ENCODE results near the gene CD74. TPM values are rescaled to one million over a fixed set of nuclear protein-coding genes. Genes with fewer than 3 reads are reported as not detected.

CD74 gene
- total and polyA plus RNA-seq, 2 of the 13 experiments (the other 11 are each of a cell fraction or from before 2014, with no cell fraction given) = 34.1 to 84.4 TPM

DNA sequence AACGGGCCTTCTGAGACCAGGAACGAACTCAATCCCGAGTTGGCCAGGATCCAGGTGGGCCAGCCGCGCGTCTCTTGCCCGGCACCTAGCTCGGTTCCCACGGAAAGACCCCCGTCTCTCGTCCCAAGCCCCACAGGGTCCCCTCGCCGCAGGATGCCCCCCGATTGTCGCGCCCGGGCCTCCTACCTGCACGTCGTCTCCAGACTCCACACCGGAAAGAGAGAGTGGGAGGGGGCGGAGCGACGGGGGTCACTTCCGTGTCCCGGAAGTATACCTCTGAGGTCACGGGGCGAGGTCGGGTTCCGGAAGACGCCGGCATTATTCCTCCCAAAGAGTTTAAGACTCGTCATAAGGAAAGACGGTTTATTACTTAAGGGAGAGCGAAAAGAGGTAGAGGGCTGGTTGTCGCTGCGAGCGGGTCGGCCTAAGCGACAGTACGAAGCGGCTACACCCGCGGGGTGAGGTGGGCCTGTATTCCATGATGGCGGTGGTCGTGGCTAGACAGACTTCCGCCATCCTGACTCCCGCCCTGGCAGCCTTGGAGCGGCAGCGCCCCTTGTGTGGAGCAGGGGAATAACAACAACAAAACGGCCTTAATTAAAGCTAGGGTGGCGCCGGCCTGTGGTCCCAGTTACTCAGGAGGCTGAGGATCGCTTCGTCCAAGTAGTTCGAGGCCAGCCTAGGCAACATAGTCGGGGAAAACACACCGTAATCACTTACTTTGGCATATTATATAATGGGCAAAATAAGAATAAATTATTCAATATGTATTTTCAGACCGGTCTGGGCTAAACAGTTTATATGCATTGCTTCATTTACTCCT, 37.0 kb upstream of the CD74 start, which contains the start of gene RPS14 (continued):
- TF ChIP-seq, protein P1, sequence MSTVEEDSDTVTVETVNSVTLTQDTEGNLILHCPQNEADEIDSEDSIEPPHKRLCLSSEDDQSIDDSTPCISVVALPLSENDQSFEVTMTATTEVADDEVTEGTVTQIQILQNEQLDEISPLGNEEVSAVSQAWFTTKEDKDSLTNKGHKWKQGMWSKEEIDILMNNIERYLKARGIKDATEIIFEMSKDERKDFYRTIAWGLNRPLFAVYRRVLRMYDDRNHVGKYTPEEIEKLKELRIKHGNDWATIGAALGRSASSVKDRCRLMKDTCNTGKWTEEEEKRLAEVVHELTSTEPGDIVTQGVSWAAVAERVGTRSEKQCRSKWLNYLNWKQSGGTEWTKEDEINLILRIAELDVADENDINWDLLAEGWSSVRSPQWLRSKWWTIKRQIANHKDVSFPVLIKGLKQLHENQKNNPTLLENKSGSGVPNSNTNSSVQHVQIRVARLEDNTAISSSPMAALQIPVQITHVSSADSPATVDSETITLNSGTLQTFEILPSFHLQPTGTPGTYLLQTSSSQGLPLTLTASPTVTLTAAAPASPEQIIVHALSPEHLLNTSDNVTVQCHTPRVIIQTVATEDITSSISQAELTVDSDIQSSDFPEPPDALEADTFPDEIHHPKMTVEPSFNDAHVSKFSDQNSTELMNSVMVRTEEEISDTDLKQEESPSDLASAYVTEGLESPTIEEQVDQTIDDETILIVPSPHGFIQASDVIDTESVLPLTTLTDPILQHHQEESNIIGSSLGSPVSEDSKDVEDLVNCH (CRISPR knock-in tag; IDR thresholded peaks at IDR 0.05) = no peak
- peak; percentile 98 for TF ChIP-seq ZFX (CRISPR knock-in tag; IDR thresholded peaks at IDR 0.05; ENCODE audit: low read depth)
- TF ChIP-seq, protein P2, sequence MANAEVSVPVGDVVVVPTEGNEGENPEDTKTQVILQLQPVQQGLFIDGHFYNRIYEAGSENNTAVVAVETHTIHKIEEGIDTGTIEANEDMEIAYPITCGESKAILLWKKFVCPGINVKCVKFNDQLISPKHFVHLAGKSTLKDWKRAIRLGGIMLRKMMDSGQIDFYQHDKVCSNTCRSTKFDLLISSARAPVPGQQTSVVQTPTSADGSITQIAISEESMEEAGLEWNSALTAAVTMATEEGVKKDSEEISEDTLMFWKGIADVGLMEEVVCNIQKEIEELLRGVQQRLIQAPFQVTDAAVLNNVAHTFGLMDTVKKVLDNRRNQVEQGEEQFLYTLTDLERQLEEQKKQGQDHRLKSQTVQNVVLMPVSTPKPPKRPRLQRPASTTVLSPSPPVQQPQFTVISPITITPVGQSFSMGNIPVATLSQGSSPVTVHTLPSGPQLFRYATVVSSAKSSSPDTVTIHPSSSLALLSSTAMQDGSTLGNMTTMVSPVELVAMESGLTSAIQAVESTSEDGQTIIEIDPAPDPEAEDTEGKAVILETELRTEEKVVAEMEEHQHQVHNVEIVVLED (CRISPR knock-in tag; IDR thresholded peaks at IDR 0.05; ENCODE audit: borderline replicate concordance) = peak; percentile 86
- TF ChIP-seq ZNF264 (CRISPR knock-in tag; IDR thresholded peaks at IDR 0.05) = no peak; the same call in 1 of the 2 replicates
- no peak for TF ChIP-seq MZF1 (CRISPR knock-in tag; IDR thresholded peaks at IDR 0.05; ENCODE audit: borderline replicate concordance)
- TF ChIP-seq TBL1XR1 (IDR thresholded peaks at IDR 0.05; ENCODE audit: borderline replicate concordance, low read length, partially characterized antibody) = peak; percentile 60
- no peak for TF ChIP-seq ZNF83 (CRISPR knock-in tag; IDR thresholded peaks at IDR 0.05; ENCODE audit: borderline replicate concordance)
- TF ChIP-seq KDM3A (CRISPR knock-in tag; IDR thresholded peaks at IDR 0.05; ENCODE audit: low read depth) = peak; percentile 83
- peak; percentile 91 for TF ChIP-seq ZSCAN30 (CRISPR knock-in tag; IDR thresholded peaks at IDR 0.05)
- TF ChIP-seq, protein P3, sequence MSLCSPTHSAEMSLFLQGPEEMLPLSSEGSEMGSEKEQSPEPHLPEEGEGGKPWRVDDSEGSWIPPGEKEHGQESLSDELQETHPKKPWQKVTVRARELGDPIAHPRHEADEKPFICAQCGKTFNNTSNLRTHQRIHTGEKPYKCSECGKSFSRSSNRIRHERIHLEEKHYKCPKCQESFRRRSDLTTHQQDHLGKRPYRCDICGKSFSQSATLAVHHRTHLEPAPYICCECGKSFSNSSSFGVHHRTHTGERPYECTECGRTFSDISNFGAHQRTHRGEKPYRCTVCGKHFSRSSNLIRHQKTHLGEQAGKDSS (CRISPR knock-in tag; IDR thresholded peaks at IDR 0.05; ENCODE audit: borderline replicate concordance, low read depth) = no peak
- TF ChIP-seq MTF2 (CRISPR knock-in tag; IDR thresholded peaks at IDR 0.05; ENCODE audit: borderline replicate concordance) = peak; percentile 69; the same call in 1 of the 2 replicates
- peak; percentile 56 for TF ChIP-seq ZNF883 (CRISPR knock-in tag; IDR thresholded peaks at IDR 0.05; ENCODE audit: not compliant biosample characterization)
- TF ChIP-seq FOXC1 (CRISPR knock-in tag; IDR thresholded peaks at IDR 0.05; ENCODE audit: borderline replicate concordance) = no peak
- TF ChIP-seq NCOA5 (CRISPR knock-in tag; IDR thresholded peaks at IDR 0.05) = no peak
- no peak for TF ChIP-seq SNAPC5 (CRISPR knock-in tag; IDR thresholded peaks at IDR 0.05; ENCODE audit: borderline replicate concordance)
- TF ChIP-seq, protein P4, sequence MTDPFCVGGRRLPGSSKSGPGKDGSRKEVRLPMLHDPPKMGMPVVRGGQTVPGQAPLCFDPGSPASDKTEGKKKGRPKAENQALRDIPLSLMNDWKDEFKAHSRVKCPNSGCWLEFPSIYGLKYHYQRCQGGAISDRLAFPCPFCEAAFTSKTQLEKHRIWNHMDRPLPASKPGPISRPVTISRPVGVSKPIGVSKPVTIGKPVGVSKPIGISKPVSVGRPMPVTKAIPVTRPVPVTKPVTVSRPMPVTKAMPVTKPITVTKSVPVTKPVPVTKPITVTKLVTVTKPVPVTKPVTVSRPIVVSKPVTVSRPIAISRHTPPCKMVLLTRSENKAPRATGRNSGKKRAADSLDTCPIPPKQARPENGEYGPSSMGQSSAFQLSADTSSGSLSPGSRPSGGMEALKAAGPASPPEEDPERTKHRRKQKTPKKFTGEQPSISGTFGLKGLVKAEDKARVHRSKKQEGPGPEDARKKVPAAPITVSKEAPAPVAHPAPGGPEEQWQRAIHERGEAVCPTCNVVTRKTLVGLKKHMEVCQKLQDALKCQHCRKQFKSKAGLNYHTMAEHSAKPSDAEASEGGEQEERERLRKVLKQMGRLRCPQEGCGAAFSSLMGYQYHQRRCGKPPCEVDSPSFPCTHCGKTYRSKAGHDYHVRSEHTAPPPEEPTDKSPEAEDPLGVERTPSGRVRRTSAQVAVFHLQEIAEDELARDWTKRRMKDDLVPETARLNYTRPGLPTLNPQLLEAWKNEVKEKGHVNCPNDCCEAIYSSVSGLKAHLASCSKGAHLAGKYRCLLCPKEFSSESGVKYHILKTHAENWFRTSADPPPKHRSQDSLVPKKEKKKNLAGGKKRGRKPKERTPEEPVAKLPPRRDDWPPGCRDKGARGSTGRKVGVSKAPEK (CRISPR knock-in tag; IDR thresholded peaks at IDR 0.05; ENCODE audit: borderline replicate concordance) = no peak
- TF ChIP-seq ATM (IDR thresholded peaks at IDR 0.05; ENCODE audit: borderline replicate concordance) = no peak
- 0 out of 2 replicates have a peak, but pooled peaks have one; percentile 35 for TF ChIP-seq XBP1 (CRISPR knock-in tag; IDR thresholded peaks at IDR 0.05)
- TF ChIP-seq ZFP36L1 (CRISPR knock-in tag; IDR thresholded peaks at IDR 0.05) = no peak; the same call in 1 of the 2 replicates
- peak; percentile 23; the same call in 1 of the 2 replicates for TF ChIP-seq MIER2 (CRISPR knock-in tag; IDR thresholded peaks at IDR 0.05)
- TF ChIP-seq CENPT (CRISPR knock-in tag; IDR thresholded peaks at IDR 0.05; ENCODE audit: low read depth) = no peak

All from HepG2 (cell line).